ENCODE measurements around the gene NEK1. TPM values are rescaled to one million over a fixed set of nuclear protein-coding genes. Genes with fewer than 3 reads are reported as not detected.

The NEK1 gene
- total and polyA plus RNA-seq, 2 of the 8 experiments (the other 6 are each of a cell fraction or from before 2014, with no cell fraction given), result 3.9 to 11.7 TPM

- H3K56ac ChIP-seq (replicated peaks; ENCODE audit: insufficient read length, low read depth, low read length), result no peak overlapping the region
- H3K79me2 ChIP-seq (ENCODE audit: control insufficient read depth in 1 of 2, insufficient read depth in 2 of 2, low read length in 2 of 2), result peaks cover 3 to 34% of the 10 kb centered on the region in 2 experiments; a peak in 3 of 4 replicates
- no peak overlapping the region for H3K27ac ChIP-seq (ENCODE audit: low read depth, low read length)
- FAIRE-seq, result no peak
- no peaks in the 10 kb centered on the region for H3K27me3 ChIP-seq (replicated peaks in 1 of 4; ENCODE audit: control insufficient read depth in 3 of 4, extremely low read depth in 1 of 4, insufficient read depth in 3 of 4, low read length in 3 of 4)
- peak overlapping the region; percentile 87 to 98 for H3K4me2 ChIP-seq (ENCODE audit: insufficient read depth in 1 of 2, low read depth in 2 of 2, low read length in 2 of 2)
- no peaks in the 10 kb centered on the region for H3K9me3 ChIP-seq (ENCODE audit: insufficient read depth in 2 of 2, low read depth in 1 of 2, low read length in 1 of 2)
- no peak overlapping the region for H3K23ac ChIP-seq (ENCODE audit: insufficient read length)
- H2BK15ac ChIP-seq (ENCODE audit: low read length), result no peak overlapping the region
- no peak overlapping the region for H3K9ac ChIP-seq (replicated peaks in 1 of 4; ENCODE audit: extremely low read depth in 1 of 4, low read depth in 3 of 4, low read length in 3 of 4)
- H4K8ac ChIP-seq (ENCODE audit: extremely low read depth, insufficient read depth, low read length), result no peak overlapping the region
- H3K4me1 ChIP-seq (replicated peaks in 1 of 4; ENCODE audit: control insufficient read depth in 3 of 4, insufficient read depth in 4 of 4, low read length in 3 of 4), result peaks cover 0 to 3% (median 0%) of the 10 kb centered on the region in 4 experiments; a peak in 2 of 7 replicates
- H4K5ac ChIP-seq (ENCODE audit: insufficient read length, low read depth, low read length), result no peak overlapping the region
- H4K91ac ChIP-seq (replicated peaks; ENCODE audit: insufficient read length, low read length), result no peak overlapping the region
- 89% methylated on average over 4 of the region's 4 CpGs; no CpG with 5 or more reads in 1 of the 2 experiments for WGBS, 2 experiments (ENCODE audit: extremely low coverage in 1 of 2, insufficient coverage in 1 of 2, insufficient read length in 1 of 2, insufficient replicate concordance in 2 of 2, low coverage in 1 of 2, low lambda C conversion rate in 2 of 2, missing lambda C conversion rate in 1 of 2)
- H3K79me1 ChIP-seq (ENCODE audit: low read depth, low read length), result no peaks in the 10 kb centered on the region; the same call in 1 of the 2 replicates
- no peak overlapping the region for H3K14ac ChIP-seq (ENCODE audit: insufficient read length)
- DNase-seq (ENCODE audit: low read depth in 1 of 2, low spot score in 2 of 2), result no peak
- H2AFZ ChIP-seq (ENCODE audit: low read length), result no peak overlapping the region
- H2BK120ac ChIP-seq (replicated peaks; ENCODE audit: low read depth, low read length), result no peak overlapping the region
- H2BK20ac ChIP-seq (ENCODE audit: low read length), result no peak overlapping the region
- H2AK5ac ChIP-seq (ENCODE audit: low read depth, low read length), result no peak overlapping the region
- no peak overlapping the region for H3K18ac ChIP-seq (ENCODE audit: extremely low read depth, low read length)
- no peaks in the 10 kb centered on the region for H3K36me3 ChIP-seq (ENCODE audit: control insufficient read depth in 2 of 4, insufficient read depth in 4 of 4, low read length in 3 of 4)
- no peak overlapping the region for H2BK12ac ChIP-seq (ENCODE audit: low read depth, low read length)
- no peak overlapping the region for H2BK5ac ChIP-seq (ENCODE audit: low read depth, low read length)
- peak overlapping the region in 1 of 4 experiments; percentile 88; a peak in 2 of 8 replicates for H3K4me3 ChIP-seq (ENCODE audit: extremely low read depth in 1 of 4, insufficient read depth in 2 of 4, low read depth in 3 of 4, low read length in 4 of 4)
- no peaks in the 10 kb centered on the region for H4K20me1 ChIP-seq (replicated peaks in 1 of 2; ENCODE audit: control insufficient read depth in 1 of 2, insufficient read depth in 2 of 2, low read length in 2 of 2)
- H3K23me2 ChIP-seq (ENCODE audit: low read depth, low read length), result peaks cover 11% of the 10 kb centered on the region
- ChIA-PET POLR2A (ENCODE audit: partially characterized antibody) (no interaction called here), CTCF (ENCODE audit: partially characterized antibody) (interaction anchor here (0.6 to 2.1 kb wide), 10 partner anchors 12 to 550 kb away, joined by 3 to 6 read pairs (median 4); no protein-coding TSS in a partner anchor)
- no peak overlapping the region for H3K4ac ChIP-seq (replicated peaks; ENCODE audit: insufficient read length, low read depth, low read length)
- TF ChIP-seq GTF2F1 (IDR thresholded peaks at IDR 0.05; ENCODE audit: borderline replicate concordance, low read depth, low read length), result no peak
- TF ChIP-seq SIN3A (conservative IDR thresholded peaks at IDR 0.05 in 1 of 2, IDR thresholded peaks at IDR 0.05 in 1 of 2; ENCODE audit: low read depth in 1 of 2, low read length in 2 of 2), result no peak
Observed at GRCh38 chr4:169618986-169619385, 6.6 kb upstream of the NEK1 start.
